GM18858 (cell line): Measurements from ENCODE around the gene RSU1.
"Not testable (repeated sequence)": the region's sequence is repeated elsewhere in the genome, so short reads cannot be mapped to it uniquely, and the experiment has no call there.

Source experiments
- ATAC-seq: cut with Tn5 transposase; IDR thresholded peaks from one replicate; pipeline ENCODE4 v1.9.1; 2021; ENCODE audit not compliant: unreplicated experiment

The RSU1 gene

DNA sequence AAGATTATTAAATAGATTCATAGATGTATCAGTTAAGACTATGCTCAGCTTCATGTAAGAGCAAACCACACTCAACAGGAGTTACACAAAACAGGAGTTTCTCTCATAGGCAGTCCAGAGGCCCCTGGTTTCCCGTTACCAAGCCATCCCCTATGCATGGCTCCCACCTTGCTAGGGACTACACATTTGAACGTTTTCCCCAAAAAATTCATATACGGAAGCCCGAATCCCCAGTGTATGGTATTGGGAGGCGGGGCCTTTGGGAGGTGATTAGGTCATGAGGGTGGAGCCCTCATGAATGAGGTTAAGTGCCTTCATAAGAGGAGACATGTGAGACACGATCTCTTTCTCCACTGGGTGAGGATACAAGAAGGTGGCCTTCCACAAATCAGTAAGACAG lies 29.1 kb downstream of the RSU1 start:
- ATAC-seq, result peak; percentile 20

- peak; percentile 65 for ATAC-seq
Measured at GRCh38 chr10:16787361-16787791, 29.8 kb downstream of the RSU1 start.

DNA sequence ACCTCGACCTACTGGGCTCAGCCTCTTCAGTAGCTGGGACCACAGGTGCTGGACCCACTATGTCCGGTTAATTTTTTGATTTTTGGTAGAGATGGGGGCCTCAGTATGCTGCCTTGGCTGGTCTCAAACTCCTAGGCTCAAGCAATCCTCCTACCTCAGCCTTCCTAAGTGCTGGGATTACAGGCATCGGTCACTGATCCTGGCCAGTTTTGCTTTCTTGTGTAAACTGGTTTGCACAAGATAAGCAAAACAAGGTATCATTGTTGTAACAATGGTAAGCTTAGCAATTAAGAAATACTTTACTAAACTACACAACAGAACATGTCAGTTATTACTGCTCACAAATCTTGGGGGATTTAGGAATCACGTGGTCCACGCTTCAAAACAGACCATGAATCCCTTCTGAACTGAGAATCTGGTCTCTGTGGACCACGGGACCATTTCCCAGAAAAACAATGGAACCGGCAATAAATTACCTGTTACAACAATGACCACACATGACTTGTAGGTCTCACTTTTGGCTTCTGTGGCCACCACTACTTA lies 36.8 kb downstream of the RSU1 start:
- ATAC-seq, result no peak

DNA sequence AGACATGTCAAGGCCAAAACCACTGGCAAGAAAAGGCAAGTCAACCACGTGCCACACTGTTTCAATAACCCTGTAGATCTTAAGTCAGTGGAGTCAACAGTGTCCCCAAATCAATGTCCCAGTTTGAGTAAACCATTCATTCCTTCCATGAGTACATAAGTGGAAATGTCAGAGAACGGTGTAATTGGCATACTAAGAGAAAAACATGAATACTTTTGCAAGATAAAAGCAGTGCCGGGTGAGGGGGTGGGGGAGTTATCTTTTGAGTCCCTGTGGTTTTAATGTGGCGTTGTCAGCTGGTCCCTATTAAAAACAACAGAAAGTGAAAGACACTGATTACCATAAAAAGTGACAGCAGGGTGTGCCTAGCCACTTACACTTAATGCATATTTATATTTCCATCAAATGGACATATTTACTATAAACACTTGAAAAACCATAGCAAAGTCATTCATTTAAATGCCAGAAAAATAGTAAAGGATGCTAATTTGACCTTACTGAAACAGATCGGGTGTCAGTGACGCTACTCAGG lies 37.8 kb downstream of the RSU1 start:
- ATAC-seq, result peak; percentile 70

DNA sequence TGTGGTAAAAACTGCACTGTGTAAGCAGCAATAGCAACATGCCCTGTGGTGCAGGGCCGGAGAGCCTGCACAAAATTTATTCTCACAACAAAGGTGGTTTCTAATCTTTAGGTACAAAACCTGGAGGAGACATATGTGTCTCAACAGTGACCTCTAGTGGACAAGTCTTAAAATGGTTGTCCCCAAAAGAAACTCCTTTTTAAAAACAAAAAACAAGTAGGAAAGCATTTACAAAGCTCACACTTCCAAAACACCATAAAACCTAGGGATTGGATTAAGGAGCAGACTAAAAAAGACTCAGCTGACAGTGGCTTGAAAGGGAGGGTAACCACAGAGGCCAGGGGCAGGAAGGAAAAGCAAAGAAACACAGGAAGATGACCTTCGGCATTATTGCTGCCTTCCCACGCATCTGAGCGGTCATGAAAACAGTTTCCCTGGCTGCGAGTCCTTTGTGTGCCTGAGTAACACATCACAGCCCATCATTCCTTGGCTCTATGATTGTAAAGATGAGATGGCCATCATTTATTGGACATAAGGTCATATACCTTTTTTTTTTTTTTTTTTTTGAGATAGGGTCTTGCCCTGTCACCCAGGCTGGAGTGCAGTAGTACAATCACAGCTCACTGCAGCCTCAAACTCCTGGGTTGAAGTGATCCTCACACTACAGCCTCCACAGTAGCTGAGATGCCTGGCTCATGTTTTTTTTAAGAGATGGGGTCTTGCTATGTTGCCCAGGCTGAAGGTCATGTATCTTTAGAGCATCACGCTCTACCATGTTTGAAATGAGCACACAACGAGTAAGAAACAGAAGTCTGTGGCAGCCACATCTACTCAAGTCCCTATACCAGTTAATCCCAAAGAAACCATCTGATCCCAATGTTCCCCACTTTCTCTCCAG lies 39.5 kb downstream of the RSU1 start:
- ATAC-seq, result peak; percentile 50

DNA sequence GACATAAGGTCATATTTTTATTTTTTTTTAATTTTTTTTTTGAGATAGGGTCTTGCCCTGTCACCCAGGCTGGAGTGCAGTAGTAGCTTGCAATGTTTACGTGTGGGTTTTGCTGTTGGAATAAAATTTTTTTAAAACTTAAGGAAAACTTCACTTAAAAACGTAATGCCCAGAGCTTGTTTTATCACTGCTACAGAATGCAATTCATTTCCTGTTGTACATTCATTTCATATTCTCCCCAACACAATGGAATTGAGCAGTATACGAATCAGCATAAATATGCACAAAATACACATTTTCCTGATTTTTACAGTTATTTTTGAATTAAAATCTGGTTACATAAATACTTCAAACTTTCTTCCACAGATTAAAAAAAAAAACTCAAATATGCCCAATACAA lies 40.3 kb downstream of the RSU1 start:
- no peak for ATAC-seq

DNA sequence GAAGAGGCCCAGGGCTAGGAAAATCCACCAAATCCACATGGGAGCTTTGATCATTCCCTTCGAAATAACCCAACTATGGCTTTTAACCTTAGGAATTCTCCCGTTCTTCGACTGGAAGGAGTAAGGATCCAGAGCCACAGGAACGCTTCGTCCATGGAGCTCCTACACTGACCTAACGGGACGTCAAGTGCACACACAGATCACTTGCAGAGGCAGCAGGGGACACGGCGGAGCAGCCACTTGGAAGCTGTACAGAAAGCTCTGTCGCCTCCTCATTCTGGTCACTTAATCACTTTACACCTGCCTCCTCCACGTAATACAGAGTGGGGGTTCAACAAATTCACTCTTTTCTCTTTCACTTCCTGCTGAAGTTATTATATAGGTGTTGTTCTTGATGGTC lies 43.9 kb downstream of the RSU1 start:
- no peak for ATAC-seq

DNA sequence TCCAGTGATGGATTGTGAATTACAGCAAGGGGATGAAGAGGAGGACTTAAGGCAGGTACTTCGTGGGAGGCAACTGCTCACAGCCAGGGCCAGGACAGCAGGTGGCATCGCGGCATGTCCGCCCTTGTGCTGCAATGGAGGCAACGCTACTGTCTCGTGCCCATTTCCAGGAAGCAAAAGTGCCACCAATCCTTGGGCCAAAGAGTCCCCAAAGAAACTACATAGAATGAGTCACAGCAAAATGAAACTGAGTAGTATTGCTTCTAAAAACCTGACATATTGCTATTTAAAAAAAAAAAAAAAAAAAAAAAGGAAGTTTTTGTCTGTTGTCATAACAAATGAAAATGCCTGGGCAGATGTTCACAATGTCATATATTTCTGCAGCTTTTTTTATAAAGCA lies 46.6 kb downstream of the RSU1 start:
- peak; percentile 46 for ATAC-seq

DNA sequence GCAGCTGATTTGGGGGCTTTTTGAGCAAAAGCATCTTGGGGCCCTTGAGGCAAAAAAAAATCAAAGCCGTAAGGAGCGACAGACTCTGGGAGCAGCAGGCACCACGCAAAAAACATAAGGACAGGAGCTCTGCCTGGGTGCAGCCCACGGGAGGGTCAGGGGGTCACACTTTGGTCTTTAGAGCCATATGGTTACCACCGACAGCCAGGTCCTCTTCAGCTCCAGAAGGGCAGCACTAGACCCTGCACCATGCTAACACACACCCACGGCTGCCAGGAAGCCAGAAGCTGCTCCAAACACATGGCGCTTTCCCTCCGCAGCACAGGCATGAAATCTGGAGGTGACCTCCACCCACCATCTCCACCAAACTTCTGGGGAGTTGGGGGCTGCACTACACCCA lies 47.1 kb downstream of the RSU1 start:
- no peak for ATAC-seq

GRCh38 chr10:16769331-16769730 lies 47.9 kb downstream of the RSU1 start:
- no peak for ATAC-seq

DNA sequence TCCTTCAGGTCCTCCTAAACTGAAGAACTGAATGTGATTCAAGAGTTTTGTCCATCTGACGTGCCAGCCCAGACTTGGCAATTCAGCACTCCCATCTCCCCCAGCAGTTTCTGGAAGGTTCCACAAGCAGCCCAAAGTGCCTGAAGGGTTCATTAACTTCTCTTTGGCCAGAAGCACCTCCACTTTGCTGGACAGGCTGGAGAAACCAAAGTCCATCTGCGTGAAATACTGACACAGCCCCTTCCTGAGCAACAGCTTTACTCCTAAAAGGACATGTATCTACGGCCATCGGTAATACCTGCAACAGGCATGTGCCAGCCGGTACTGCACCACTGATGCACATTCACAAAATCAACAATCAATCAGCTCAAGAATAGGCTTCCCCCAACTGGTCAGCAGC lies 48.5 kb downstream of the RSU1 start:
- no peak for ATAC-seq

GRCh38 chr10:16765509-16766375 lies 51.5 kb downstream of the RSU1 start:
- peak; percentile 68 for ATAC-seq

- ATAC-seq, result no peak
Measured at GRCh38 chr10:16761300-16761699, 55.9 kb downstream of the RSU1 start.

GRCh38 chr10:16756561-16757221 lies 60.5 kb downstream of the RSU1 start:
- no peak for ATAC-seq

GRCh38 chr10:16754765-16755164 lies 62.5 kb downstream of the RSU1 start:
- ATAC-seq, result no peak

- not testable (repeated sequence) for ATAC-seq
Measured at GRCh38 chr10:16752849-16753248, 64.4 kb downstream of the RSU1 start.

DNA sequence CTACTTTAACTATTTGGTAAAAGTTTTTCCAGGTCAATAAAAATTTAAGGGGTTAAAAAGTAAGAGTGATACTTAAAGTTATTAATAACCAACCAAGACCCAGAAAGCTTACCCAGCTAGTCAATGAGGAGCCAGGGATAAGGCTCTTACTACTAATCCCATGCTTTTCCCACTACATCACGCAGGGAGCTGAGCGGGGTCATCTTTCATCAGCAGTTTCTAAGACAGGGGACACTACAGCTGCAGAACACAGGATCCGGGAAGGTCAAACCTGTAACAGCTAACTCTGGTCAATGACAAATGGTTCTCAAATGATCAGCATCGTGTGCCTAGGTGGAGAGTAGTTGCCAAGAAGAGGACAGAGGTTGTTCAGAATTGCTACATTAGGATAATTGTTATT lies 65.1 kb downstream of the RSU1 start:
- no peak for ATAC-seq

GRCh38 chr10:16751244-16751643 lies 66.0 kb downstream of the RSU1 start:
- no peak for ATAC-seq

DNA sequence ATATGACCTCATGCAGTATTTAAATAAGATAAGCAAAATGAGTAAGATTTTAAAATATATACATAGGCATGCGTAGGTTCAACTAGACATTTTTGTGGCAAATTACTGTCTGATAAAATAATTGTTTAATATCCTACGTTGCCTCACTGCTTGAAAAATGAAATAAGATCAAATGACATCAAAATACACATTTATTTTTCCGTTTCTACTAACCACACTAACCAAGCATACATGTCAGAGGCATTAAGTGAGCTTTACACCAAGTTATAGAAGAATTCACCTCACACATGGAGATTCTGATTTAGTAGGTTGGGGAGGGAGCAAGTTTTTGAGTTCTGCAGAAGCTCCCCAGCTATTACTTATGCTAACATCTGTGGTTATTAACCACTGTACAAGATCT lies 66.8 kb downstream of the RSU1 start:
- no peak for ATAC-seq

DNA sequence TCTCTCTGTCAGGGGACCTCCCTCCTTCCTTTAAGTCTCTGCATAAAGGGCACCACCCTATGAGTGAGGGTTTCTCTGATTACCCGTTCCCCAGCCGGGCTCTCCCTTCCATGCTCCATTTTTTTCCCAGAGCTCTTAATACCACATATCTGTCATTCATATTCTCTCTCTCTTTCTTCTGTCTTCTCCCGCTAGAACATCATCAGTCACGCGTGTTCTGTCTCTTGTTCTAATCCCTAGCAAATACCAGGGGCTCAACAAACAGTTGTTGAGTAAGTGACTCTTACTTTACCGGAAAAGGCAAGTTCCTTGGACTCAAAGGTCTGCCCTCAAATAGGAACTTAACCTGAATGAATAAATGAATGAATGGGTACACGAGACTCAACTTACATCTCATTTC lies 68.5 kb downstream of the RSU1 start:
- no peak for ATAC-seq

DNA sequence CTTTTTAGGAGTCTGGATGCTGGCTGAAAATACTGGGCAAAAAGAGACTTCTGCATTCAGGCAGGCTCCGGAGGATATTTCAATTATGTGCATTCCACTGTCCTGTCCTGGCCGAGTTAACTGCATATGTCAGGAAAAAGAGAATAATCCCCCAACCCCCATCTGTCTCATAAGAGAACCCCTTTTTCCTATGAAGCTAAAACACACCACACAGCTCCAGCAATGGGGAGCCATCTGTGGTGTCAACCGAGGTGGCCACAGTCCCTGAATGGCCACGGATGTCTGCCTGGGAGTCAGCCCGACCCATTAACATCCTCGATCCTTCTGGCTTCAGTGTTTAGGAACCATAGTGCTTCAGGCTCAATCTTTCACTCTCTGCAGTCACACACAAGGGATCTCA lies 70.4 kb downstream of the RSU1 start:
- no peak for ATAC-seq
